Stimulated activated CD4-positive, alpha-beta T cell treated with anti-CD3 and anti-CD28 coated beads, Interleukin-4, amount 100 ng/mL, for 24 hours (primary cell): ENCODE results near the gene AUP1.

Source experiments
- DNase-seq: peaks from one replicate; pipeline ENCODE4 v3.0.0-alpha.2; 2020

The AUP1 gene

DNA sequence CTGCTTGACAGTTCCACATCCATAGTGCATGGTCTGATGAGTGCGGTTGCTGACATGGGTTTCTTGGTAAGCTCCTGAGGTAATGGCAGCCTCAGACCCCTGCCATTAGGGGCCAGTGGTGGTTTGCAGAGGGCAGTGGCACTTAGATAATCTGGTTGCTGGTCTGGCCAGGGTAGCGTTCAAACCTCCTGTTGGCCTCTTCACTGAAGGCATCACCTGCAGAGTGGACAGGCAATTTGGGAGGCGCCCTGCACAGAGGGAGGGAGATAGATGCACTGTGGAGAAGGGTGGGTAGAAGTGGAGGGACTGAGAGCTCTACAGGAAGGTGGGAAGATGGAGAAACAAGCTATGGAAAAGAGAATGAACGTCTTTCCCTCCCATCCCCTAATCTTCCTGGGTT is 4.0 kb upstream of the AUP1 start:
- DNase-seq, result no peak

DNA sequence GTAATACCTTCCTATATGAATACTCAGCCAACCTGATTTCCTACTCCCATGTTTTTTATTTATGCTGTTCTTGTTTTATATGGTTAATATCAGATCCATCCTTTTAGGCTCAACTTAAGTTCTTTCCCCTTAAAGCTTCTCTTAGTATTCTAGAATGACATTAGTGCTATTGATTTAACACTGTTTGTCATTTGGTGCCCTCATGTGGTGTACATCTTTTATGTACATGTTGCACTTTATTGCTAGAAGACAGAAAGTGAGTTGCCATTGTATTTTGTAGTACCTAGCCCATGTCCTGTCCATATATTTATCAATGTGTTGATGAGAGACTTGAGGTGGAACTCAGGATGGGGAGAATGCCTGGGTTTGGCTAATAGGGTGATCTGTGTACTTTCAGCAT is 2.7 kb upstream of the AUP1 start:
- DNase-seq, result no peak

DNA sequence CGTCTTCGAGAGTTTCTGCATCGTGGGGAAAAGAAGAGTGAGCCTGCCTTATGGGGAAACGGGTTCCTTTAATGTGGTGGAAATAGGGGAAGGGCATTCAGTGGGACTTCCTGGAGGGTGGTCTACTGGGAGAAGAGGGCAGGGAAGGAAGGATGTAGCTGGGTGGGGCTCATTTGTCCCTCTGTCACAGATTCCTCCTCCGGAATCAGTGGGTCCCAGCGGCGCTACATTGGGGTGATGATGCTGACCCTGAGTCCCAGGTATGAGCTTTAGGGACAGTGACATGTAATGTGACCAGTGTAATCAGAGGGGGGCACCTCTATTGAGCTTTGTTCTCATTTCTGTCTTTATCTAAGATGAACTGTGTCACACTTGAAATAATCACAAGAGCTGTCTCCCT is 2.2 kb upstream of the AUP1 start:
- DNase-seq, result no peak

DNA sequence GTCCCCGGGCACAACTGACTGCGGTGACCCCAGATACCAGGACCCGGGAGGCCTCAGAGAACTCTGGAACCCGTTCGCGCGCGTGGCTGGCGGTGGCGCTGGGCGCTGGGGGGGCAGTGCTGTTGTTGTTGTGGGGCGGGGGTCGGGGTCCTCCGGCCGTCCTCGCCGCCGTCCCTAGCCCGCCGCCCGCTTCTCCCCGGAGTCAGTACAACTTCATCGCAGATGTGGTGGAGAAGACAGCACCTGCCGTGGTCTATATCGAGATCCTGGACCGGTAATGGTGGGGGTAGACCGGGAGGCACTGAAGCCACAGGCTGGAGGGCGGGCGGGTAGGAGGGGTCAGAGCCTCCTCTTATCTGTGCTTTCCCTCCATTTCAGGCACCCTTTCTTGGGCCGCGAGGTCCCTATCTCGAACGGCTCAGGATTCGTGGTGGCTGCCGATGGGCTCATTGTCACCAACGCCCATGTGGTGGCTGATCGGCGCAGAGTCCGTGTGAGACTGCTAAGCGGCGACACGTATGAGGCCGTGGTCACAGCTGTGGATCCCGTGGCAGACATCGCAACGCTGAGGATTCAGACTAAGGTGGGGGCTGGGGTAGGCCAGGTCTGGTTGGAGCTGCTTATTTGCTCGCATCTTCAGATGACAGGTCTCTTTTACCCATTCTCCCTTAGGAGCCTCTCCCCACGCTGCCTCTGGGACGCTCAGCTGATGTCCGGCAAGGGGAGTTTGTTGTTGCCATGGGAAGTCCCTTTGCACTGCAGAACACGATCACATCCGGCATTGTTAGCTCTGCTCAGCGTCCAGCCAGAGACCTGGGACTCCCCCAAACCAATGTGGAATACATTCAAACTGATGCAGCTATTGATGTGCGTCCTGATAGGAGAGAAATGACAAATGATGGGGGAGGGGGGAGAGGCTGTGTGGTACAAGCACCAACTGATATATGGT is 1.0 kb upstream of the AUP1 start:
- peak; percentile 44 for DNase-seq

DNA sequence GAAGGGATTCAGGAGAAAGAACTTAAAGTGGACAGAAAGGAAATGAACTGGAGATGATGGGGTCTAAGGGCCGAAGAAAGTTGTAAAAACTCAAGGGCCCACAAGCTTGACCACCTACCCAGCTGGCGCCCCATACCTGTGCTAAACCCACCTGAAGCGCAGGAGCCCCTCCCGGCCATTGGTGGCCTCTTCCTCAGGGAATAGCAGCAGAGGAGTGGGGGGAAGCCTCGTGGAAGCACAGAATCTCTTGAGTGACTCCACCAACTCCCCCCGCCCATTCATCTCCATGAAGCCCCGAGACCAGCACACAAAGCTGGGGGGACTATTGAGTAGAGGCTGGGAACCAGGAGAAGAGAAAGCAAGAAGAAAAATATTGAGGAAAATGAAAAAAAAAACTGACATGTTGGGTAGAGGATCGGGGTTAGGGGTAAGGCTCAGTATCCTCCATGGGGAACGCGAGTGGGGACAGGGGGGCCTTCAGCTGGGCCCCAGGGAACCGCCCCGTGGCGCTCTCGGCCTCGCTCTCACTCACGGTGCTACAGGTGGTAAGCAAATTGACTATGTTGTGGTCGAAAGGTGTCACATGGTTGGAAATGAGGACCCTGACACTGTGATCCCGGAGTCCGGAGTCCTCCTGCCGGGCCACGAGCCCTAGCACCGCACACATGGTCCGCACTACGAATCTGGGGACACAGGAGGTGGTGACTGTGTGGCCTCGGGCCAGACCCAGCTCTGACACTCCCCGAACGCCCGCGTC is 728 bp downstream of the AUP1 start:
- no peak for DNase-seq

DNA sequence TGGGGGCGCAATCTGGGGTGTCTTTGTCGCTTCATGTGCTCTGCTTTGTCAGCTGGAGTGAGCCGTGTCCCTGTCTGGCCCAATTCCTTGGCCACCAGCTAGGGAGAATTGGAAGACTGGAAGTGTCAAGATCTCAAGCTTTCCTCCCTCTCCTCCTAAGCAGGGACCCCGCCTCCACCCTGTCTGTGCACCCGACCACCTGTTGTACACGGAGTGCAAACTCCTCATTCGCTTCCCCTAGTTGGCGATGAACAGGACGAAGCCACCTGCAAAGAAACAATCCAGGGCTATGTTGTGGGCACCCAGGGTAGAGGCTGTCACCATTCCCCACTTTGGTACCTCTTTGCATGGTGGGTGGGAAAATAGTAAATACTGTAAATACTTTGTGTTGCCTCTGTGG is 1.8 kb downstream of the AUP1 start:
- no peak for DNase-seq

DNA sequence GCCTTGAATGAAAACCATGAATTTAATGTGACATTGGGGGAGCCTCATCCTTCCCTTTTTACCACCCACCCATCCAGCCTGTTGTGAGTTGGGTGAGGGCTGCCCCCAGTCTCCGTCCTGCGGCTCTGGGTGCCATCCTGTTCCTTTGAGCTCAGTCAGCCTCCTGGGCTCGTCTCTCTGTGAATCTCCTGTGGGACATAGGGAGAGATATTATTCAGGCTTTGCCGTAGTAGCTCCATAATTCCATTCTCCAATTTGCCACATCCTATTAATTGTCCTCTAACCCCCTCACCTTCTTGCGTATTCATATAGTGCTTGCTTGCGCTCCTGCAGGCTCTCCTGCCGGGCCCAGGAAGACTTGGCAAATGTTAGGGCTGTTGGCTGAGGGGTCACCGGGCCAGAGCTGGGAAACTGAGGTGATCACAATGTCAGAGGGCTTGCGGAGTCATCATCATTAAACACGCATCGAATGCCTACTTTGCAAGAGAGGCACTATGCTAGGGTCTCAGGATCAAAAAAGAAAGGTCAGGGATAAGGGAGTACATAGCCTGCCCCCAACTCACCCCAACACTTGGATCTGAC is 2.8 kb downstream of the AUP1 start:
- no peak for DNase-seq

DNA sequence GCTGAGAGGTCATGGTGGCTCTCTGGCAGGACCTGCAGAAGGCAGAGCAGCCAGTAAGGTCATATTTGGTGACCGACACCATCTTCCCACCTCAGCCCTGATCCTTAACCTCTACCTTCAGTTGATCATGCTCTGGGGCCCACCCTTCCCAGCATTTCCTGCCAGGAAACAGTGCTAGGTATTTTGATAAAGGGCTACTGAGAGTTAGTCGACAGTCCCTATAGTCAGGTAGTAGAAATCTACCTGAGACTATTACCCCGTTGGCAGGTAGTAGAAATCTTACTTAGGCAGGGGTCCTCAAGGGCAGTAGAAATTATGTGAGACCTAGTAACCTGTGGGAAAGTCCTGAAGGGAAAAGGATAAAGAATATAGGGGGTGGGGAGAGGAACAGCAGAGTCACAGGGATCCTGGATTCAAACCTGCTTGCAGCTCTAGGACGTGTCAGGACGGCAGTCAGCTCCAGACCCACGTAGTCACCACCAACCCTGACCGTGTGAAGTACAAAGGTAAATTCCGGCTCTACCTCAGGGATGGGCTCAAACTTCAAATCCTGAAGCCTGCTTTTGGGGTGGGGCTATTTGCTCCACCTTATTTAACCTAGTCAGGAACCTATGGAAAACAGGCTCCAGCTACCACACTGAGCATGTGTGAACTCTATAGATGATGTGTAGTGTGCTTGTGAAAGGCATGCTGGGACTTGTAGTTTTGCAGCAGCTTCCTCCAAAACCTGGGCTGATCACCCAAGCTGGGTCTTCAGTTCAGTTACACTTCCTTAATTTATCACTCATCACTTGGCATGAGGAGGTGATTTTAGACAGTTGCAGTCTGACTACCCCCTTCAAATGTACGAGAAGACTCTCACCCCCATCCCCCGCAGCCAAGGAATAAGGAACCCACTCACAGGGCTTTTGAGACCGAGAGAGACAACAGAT is 3.5 kb downstream of the AUP1 start, which contains the start of gene DQX1:
TSS of gene DQX1 (minus strand) at position 515 of the 932 bp plus-strand sequence. CDS start at position 13, 502 bp downstream.
- no peak for DNase-seq

DNA sequence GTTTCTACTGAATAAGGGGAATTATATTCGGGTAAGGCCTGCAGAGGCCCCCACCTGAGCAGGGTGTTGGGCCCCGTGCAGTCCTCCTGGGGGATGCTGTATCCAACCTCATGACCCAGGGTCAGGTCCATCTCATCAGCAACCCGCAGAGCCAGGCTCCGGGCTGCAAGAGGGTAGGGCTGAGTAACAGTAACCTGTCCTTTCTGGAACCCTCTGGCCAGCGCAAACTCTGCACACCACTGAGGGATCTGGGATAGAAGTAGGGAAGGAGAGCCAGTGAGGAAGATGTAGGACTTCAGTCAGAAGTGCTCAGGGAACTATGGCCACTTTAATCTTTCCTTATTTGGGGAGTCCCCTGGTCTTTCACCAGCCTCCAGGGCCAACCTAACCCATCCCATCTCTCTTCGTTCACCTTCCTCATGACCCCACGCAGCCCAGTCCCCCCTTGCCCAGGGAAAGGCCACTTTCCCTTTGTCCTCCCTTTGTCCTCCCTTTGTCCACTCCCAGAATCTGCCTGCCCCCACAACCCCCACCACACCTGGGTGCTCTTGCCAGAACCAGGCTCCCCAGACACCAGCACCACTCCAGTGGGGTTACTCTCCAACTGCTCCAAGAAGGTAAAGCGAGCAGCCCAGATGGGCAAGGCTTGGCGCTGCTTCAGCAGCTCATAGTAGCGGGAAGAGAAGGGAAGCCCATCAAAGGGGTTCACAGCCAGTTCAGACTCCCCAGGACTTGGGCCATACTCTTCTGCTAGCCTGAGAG is 4.4 kb downstream of the AUP1 start:
- no peak for DNase-seq

DNA sequence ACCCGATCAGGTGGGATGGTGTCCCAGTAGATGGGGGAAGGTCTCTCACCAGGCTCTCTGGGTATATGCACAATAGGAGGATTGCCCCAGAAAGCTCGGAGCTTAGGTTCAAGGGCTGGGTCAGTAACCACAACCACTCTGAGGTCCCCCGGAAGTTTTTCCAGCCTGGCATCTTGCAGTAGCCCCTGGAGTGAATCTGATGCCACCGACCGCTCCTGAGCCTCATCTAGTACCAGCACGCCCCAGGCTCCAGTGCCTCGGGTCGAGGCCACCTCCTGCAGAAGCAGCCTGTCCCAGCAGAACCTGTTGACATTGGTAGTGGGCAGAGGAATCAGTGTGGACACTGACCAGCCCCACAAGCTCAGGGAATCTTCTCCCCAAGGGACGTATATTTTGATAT is 5.5 kb downstream of the AUP1 start:
- DNase-seq, result no peak

DNA sequence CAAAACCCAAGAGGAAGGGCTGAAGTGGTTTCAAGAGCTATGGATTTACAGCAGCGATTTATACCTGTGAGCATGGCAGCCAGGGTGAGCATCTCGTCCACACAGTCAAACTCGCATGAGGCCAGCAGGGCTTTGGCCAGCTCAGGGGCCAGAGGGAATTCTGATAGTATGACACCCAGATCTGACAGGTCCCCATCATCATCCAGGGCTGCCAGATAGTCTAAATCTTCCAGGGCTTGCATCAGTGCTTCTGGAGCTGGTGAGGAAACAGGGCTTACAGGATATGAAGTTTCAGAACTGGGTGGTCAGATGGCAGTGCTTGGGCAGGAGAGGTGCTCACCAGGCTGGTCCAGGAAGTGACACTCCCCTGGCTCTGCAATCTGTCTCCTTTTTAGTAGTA is 7.0 kb downstream of the AUP1 start:
- DNase-seq, result no peak

DNA sequence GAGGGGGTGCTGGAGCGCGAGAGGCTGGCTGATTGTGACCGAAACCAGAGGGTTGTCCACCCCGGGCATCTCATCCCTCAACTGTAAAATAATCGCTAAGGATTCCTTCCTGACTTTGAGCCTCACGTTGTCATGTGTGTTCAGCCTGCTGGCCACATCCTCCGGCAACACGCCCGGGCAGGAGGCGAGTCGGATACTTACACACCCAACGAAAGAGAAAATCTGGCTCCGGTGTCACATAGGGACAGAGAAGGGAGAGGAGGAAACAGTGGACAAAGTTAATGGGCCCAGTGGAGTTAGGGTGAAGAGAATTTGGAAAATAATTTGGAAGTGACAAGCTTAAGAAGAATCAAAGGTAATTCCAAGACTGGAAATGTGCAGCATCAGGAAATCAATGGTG is 12.9 kb downstream of the AUP1 start:
- DNase-seq, result no peak

DNA sequence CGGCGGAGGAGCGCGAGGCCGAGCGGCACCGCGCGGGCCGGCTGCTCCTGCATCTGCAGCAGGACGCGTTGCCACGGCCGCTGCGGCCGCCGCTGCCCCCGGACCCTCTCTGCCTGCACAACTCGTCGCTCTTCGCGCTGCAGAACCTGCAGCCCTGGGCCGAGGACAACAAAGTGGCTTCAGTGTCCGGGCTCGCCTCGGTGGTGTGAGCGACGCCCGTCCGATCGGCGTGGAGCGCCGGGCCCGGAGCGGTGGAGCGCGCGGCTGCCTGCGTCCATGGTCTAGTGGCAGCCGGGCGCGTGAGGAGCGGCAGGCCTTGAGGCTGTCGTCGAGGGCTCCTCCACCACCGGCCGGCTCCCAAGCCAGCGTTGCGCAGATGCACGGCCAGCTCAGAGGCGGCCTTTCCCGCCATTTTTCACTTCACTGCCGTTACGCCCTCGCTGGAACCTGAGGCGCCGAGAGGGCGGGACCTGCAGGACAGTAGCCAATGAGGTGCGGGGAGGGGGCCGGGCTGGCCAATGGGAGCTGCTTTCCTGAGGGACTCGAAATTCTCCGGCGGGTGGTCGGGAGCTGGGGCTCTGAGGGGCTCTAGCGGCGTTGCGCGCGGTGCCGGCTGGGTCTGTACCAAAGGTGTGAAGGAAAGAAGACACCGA is 13.4 kb downstream of the AUP1 start:
- peak; percentile 81 for DNase-seq

DNA sequence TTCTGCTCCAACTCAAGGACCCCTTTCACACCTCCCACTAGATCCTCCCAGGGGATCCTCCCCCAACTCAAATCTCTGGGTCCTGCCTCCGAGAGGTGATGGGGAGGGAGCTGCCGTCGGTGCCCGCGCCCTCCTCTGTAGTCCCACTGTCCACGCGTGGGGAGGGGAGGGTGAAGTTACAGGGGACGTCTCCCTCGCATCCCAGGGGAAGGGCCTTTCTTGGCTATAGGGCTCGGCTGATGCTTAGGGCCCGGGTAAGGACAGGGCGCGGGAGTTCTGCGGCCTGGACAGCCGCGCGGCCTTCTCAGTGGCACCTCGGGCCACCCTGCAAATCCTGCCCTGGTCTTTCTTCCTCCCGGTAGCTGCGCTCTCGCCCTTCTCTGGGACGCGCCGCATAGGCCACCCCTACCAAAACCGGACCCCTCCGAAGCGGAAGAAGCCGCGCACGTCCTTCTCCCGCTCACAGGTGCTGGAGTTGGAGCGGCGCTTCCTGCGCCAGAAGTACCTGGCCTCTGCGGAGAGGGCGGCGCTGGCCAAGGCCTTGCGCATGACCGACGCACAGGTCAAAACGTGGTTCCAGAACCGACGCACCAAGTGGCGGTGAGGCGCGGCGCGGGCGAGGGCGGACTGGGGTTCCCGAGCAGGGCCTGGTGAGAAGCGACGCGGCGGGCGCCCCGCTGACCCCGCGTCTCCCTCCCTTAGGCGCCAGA is 14.1 kb downstream of the AUP1 start:
- DNase-seq, result no peak

DNA sequence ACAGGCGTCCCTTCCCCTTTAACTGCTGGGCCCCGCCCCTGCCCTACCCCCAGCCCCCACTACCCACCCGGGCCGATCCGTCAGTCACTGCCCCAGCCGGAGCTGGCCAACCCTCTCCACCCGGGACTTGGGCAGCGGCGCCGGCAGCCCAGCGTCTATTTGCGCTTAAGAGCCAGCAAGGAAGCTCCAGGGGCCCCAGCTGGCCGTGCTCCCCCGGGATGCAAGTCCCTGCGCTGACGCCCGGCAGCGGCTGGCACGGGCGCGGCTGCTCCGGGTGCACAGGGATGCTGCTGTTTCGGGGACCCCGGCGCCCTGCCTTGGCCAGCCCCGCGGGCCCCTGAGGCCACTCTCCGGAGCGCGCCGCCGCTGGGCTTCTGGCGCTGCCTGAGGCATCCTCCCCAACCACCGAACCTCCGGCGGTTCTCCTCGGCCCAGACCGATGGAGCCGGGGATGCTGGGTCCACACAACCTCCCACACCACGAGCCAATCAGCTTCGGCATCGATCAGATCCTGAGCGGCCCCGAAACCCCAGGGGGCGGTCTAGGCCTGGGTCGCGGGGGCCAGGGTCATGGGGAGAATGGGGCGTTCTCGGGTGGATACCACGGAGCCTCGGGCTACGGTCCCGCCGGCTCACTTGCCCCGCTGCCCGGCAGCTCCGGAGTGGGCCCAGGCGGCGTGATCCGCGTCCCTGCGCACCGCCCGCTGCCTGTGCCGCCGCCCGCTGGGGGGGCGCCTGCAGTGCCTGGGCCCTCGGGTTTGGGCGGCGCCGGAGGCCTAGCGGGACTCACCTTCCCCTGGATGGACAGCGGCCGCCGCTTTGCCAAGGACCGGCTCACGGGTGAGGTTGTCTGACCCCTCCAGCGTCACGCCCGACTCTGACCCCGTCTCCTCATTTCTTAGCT is 14.9 kb downstream of the AUP1 start, which contains the start of gene TLX2:
TSS of gene TLX2 (plus strand) at position 83 of the 903 bp plus-strand sequence. CDS start at position 440, 357 bp downstream.
- DNase-seq, result no peak

DNA sequence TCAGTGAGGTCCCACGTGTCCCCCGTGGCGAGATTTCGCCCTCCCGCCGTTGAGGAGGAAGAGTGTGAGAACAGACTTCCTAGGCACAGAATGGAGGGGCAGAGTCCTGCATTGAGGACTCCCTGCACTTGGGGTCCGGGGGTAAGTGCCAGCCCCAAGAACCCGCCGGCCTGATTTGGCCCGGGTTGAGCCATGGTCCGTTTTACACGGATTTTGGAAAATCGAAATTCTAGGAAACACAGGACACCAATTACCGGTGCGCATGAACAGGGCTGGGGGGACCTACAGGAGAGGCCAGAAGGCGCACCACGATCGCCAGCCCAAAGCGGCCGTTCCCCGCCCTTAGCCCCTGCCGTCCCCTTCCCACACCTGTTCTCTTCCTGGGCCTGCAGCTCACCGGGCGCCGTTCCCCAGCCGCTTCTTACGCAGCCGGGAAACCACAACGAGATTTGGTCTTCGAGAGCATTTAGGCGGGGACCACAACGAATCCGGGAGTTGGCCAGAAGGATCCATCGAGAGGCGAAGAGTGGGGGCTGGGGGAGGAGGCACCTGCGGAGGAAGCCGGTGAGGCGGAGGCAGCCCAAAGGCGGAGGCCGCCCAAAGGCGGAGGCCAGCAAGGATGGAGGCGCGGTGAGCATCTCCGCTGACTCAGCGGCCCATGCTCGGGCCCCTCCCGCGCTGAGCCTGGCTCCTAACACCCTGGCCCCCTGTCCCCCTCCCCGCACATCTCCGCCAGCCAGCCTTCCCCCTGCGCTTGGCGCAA is 15.7 kb downstream of the AUP1 start:
- DNase-seq, result peak; percentile 23

DNA sequence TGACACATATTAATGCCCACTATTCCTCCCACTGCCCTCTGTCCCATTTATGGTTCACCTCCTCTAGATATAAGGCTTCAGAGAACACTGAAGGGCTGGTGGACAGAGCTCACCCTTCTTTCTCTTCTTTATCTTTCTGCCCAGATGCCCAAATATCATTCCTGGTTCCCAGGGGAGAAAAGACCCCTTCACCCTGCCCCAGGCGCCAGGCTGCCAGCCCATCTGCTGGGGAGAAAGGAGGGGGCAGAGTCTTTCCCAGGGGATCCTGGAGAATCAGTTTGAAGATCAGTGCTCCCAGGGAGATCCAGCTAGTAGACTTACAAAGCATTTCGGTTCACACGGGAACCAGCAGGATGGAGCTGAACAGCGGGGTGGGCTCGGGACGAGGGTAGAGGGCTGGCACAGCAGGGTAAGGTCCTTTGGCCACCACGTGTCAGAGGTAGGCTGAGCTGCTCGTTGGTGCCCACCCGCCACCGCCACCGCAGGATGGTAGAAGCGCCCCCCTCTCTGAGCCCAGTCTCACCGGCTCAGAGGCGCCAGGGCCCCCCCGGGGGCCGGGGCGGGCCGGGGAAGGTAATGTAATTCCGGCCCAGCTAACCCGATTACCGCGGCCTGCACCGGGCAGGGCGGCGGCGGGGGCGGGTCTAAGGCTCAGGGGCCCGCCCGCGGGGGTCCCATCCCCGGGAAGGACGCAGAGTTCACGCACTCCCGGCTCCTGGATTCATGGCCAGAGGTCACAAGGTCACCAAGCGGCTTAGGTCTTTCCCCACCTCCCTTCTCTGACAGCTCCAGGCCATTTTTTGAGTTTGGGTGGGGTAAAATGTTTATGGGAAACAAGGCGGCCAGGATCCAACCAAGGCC is 16.5 kb downstream of the AUP1 start:
- no peak for DNase-seq
